ENCODE results near the gene TSACC. TPM values are rescaled to one million over a fixed set of nuclear protein-coding genes. Genes with fewer than 3 reads are reported as not detected.

Gene TSACC
- polyA plus RNA-seq, 3 donors = 0.67 TPM; not detected in 2

- peaks cover 0 to 16% of the 10 kb centered on the region in 2 donors for H3K27me3 ChIP-seq (ENCODE audit: control insufficient read depth in 2 of 2, insufficient read depth in 2 of 2, low read length in 2 of 2)
These were observed 34.5 kb downstream of the TSACC start for GRCh38 chr1:156372876-156373275.

DNA sequence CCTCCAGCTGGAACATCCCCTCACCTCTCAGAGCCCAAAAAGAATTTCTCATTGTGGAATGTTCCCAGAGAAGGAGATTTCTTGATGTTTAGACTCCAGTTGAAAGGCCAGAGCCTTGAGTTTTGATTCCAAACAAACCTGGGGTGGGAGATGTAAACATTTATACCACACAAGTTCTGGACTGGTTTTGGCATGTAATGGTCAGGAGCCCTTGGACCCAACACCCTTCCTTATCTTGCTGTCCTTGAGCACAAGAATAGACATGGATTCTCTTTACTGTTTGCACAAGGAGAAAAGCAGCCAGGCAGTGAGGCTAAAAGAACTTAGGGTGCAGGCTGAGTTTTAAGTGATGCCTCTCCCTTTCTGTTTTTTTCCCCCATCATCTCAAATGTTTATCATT lies 35.2 kb downstream of the TSACC start:
- Mint-ChIP-seq H3K36me3 (peaks cover 0 to 3% of the 10 kb centered on the region in 2 donors), H3K27ac (no peak overlapping the region), H3K4me1 (peaks cover 53% of the 10 kb centered on the region), H3K27me3 (ENCODE audit: low read depth in 3 of 3) (peaks cover 6 to 13% (median 9%) of the 10 kb centered on the region in 3 donors), H3K4me3 (no peak overlapping the region), H3K9me3 (no peaks in the 10 kb centered on the region)
- Histone ChIP-seq H2AFZ (ENCODE audit: insufficient read depth, low read depth, low read length, poor library complexity, severe bottlenecking) (no peak overlapping the region), H3K4me2 (replicated peaks; ENCODE audit: extremely low read depth, low read length, poor library complexity, severe bottlenecking) (no peak overlapping the region), H3K27me3 (ENCODE audit: control insufficient read depth in 2 of 2, insufficient read depth in 2 of 2, low read length in 2 of 2) (peaks cover 0 to 10% of the 10 kb centered on the region in 2 donors), H3K36me3 (replicated peaks in 1 of 2; ENCODE audit: control insufficient read depth in 1 of 2, insufficient read depth in 2 of 2, low read length in 2 of 2) (no peaks in the 10 kb centered on the region), H3K4me1 (ENCODE audit: control insufficient read depth in 1 of 2, insufficient read depth in 2 of 2, low read length in 2 of 2) (peaks cover 58 to 68% of the 10 kb centered on the region in 2 donors), H3K27ac (ENCODE audit: low read depth in 1 of 2, low read length in 2 of 2) (no peak overlapping the region), H3K79me2 (ENCODE audit: insufficient read depth, low read length) (no peaks in the 10 kb centered on the region), H3K9ac (ENCODE audit: insufficient read depth, low read length, poor library complexity, severe bottlenecking) (no peak overlapping the region), H4K20me1 (ENCODE audit: insufficient read depth, low read length) (no peaks in the 10 kb centered on the region), H3K4me3 (replicated peaks in 1 of 3; ENCODE audit: low read depth in 2 of 3, low read length in 3 of 3) (no peak overlapping the region), H3K9me3 (replicated peaks in 1 of 2; ENCODE audit: control insufficient read depth in 1 of 2, insufficient read depth in 1 of 2, low read length in 2 of 2) (no peaks in the 10 kb centered on the region)
- intact Hi-C loops (cut with micrococcal nuclease) = no loop called here
- no peak for DNase-seq
- TF ChIP-seq, protein P1, sequence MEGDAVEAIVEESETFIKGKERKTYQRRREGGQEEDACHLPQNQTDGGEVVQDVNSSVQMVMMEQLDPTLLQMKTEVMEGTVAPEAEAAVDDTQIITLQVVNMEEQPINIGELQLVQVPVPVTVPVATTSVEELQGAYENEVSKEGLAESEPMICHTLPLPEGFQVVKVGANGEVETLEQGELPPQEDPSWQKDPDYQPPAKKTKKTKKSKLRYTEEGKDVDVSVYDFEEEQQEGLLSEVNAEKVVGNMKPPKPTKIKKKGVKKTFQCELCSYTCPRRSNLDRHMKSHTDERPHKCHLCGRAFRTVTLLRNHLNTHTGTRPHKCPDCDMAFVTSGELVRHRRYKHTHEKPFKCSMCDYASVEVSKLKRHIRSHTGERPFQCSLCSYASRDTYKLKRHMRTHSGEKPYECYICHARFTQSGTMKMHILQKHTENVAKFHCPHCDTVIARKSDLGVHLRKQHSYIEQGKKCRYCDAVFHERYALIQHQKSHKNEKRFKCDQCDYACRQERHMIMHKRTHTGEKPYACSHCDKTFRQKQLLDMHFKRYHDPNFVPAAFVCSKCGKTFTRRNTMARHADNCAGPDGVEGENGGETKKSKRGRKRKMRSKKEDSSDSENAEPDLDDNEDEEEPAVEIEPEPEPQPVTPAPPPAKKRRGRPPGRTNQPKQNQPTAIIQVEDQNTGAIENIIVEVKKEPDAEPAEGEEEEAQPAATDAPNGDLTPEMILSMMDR (IDR thresholded peaks at IDR 0.05) = no peak

More at GRCh38 chr1:156372876-156373275, 34.5 kb downstream of the TSACC start:
- Histone ChIP-seq H3K9me3 (replicated peaks in 1 of 2; ENCODE audit: control insufficient read depth in 1 of 2, insufficient read depth in 1 of 2, low read length in 2 of 2) (no peaks in the 10 kb centered on the region), H3K4me3 (replicated peaks in 1 of 3; ENCODE audit: low read depth in 2 of 3, low read length in 3 of 3) (no peak overlapping the region), H3K36me3 (replicated peaks in 1 of 2; ENCODE audit: control insufficient read depth in 1 of 2, insufficient read depth in 2 of 2, low read length in 2 of 2) (no peaks in the 10 kb centered on the region), H3K9ac (ENCODE audit: insufficient read depth, low read length, poor library complexity, severe bottlenecking) (no peak overlapping the region), H3K79me2 (ENCODE audit: insufficient read depth, low read length) (no peaks in the 10 kb centered on the region), H3K4me2 (replicated peaks; ENCODE audit: extremely low read depth, low read length, poor library complexity, severe bottlenecking) (no peak overlapping the region), H2AFZ (ENCODE audit: insufficient read depth, low read depth, low read length, poor library complexity, severe bottlenecking) (no peak overlapping the region), H4K20me1 (ENCODE audit: insufficient read depth, low read length) (no peaks in the 10 kb centered on the region), H3K4me1 (ENCODE audit: control insufficient read depth in 1 of 2, insufficient read depth in 2 of 2, low read length in 2 of 2) (peaks cover 58 to 69% of the 10 kb centered on the region in 2 donors), H3K27ac (ENCODE audit: low read depth in 1 of 2, low read length in 2 of 2) (no peak overlapping the region)
- H3K4me3 Mint-ChIP-seq = no peak overlapping the region
- TF ChIP-seq, protein P1 (IDR thresholded peaks at IDR 0.05) = no peak
- peaks cover 0 to 3% of the 10 kb centered on the region in 2 donors for H3K36me3 Mint-ChIP-seq
- peaks cover 13 to 20% (median 13%) of the 10 kb centered on the region in 3 donors for H3K27me3 Mint-ChIP-seq (ENCODE audit: low read depth in 3 of 3)
- intact Hi-C loops (cut with micrococcal nuclease) = no loop called here
- WGBS (ENCODE audit: insufficient coverage) = 100% methylated on average over 4 of the region's 4 CpGs
- H3K4me1 Mint-ChIP-seq = peaks cover 53% of the 10 kb centered on the region
- no peak for DNase-seq
- no peak overlapping the region for H3K27ac Mint-ChIP-seq
- H3K9me3 Mint-ChIP-seq = no peaks in the 10 kb centered on the region

Measured in CD14-positive monocyte (primary cell).